Stimulated activated CD8-positive, alpha-beta memory T cell treated with anti-CD3 and anti-CD28 coated beads, Interleukin-7, amount 100 ng/mL, for 4 hours (primary cell): ENCODE results near the gene AFAP1.

Experiments used
- DNase-seq, 2 donors: peaks; one replicate each; pipeline ENCODE4 v3.0.0-alpha.2; 2020; ENCODE audit warnings: low read depth in 2 of 2

Gene AFAP1

GRCh38 chr4:7770224-7771050, 169.2 kb downstream of the AFAP1 start:
- DNase-seq, result no peak

GRCh38 chr4:7769396-7770223, 170.1 kb downstream of the AFAP1 start:
- DNase-seq, result no peak

GRCh38 chr4:7768736-7769135, 170.9 kb downstream of the AFAP1 start:
- no peak for DNase-seq

GRCh38 chr4:7767966-7768365, 171.7 kb downstream of the AFAP1 start:
- no peak for DNase-seq

- no peak for DNase-seq
Observed at GRCh38 chr4:7767526-7767925, 172.1 kb downstream of the AFAP1 start.

GRCh38 chr4:7766661-7767345, 172.9 kb downstream of the AFAP1 start:
- no peak for DNase-seq

- no peak for DNase-seq
Observed at GRCh38 chr4:7766086-7766485, 173.6 kb downstream of the AFAP1 start.

GRCh38 chr4:7765666-7766065, 174.0 kb downstream of the AFAP1 start:
- no peak for DNase-seq

- no peak for DNase-seq
Observed at GRCh38 chr4:7764466-7764865, 175.2 kb downstream of the AFAP1 start.

GRCh38 chr4:7763788-7764187, 175.9 kb downstream of the AFAP1 start:
- DNase-seq, result no peak

- DNase-seq, result no peak
Observed at GRCh38 chr4:7763106-7763505, 176.6 kb downstream of the AFAP1 start.

GRCh38 chr4:7762376-7763030, 177.2 kb downstream of the AFAP1 start:
- DNase-seq, result no peak

GRCh38 chr4:7761720-7762119, 177.9 kb downstream of the AFAP1 start:
- DNase-seq, result peak; percentile 21 to 24

- DNase-seq, result no peak
Observed at GRCh38 chr4:7761312-7761711, 178.3 kb downstream of the AFAP1 start.

- no peak for DNase-seq
Observed at GRCh38 chr4:7760706-7761105, 179.0 kb downstream of the AFAP1 start.

- no peak for DNase-seq
Observed at GRCh38 chr4:7760228-7760627, 179.4 kb downstream of the AFAP1 start.

GRCh38 chr4:7759635-7760034, 180.0 kb downstream of the AFAP1 start:
- DNase-seq, result no peak

- DNase-seq, result peak; percentile 52 to 70
Observed at GRCh38 chr4:7759216-7759615, 180.4 kb downstream of the AFAP1 start.

- DNase-seq, result no peak
Observed at GRCh38 chr4:7758476-7758875, 181.2 kb downstream of the AFAP1 start.

GRCh38 chr4:7757501-7758471, 181.9 kb downstream of the AFAP1 start:
- no peak for DNase-seq
